Measurements from ENCODE around the gene LHPP.
A peak's percentile ranks its signal among the peaks of the same experiment; 100 is the strongest.

LHPP gene

DNA sequence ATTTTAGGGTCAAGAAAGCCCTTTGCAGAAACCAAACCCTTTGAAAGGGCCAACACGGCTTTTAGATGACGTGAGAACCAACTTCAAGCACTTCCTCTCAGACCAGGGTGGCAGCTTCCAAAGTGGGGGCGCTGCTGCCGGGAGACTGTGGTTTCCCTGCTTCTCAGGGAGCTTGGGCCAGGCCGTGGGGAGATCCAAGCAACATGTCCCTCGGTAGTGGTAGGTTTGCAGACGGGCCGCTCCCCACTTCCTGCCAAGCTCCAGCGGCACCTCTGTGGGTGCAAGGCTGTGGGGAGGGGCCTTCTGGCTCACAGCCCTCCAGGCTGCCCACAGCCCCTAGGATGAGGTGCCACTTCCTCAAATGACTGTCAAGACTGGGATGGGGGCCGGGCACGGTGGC, 150.1 kb downstream of the LHPP start:
- peak; percentile 29 to 40 for ATAC-seq

DNA sequence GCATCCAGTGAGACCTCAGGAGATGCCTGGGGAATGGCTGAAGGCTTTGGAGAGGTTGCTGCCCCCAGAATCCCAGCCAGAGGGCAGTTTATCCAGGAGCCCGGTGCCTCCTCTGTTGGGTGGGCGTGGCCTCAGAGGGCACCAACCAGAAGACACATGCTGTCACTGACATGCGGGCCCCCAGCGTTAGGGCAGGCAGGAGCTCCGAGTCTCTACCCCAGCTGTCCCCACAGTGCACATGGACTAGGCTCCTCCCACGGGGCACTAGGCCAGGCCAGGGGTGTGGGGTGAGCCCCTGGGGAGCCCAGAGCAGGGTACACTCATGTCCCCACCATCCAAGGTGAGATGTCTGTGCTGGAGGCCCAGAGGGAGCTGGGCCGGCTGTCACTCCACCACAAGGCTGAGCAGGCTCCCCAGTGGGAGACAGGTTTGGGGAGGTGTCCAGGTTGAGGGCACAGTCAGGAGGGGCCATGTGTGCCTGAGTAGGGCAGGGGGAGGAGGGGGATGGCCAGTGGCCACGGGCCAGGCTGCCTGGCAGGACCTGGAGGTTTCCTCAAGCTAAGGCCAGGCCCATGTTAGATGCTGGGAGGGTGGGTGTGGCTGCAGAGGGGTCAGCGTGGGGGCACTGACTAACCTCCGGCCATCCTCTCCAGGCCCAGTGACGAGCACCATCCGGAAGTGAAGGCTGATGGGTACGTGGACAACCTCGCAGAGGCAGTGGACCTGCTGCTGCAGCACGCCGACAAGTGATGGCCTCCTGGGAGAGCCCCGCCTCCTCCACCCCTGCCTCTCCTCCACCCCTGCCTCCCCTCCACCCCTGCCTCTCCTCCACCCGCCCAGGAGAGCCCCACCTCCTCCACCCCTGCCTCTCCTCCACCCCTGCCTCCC, 151.2 kb downstream of the LHPP start:
- peak; percentile 16 to 34 for ATAC-seq

DNA sequence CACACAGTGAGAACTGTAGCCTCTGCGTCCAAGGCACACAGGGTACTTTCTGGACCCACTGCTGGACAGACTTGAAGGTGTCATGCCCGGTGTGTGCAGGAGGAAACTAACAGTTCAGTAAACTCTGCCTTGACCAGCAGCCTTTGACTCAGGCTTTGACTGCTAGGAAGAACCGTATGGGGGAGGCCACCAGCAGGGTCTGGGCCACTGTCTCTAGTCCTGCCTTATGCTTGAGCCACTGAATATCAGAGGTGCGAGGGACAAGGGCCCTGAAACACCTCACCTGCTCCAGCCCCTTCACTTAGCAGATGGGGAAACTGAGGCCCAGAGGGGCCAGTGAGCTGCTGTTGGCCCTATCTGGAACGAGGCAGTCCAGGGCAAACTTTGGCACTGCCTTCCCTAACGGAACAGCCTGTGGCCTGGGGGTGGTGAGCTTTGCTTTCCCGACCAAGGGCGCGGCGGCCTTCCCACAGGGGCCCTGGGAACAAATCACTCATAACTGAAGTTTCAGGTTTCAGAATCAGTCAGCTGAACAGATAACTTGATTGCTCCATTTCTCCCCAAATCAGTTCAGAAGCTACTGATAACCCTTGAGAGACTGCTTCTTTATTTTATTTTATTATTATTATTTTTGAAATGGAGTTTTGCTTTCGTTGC, 152.5 kb downstream of the LHPP start:
- ATAC-seq, result peak; percentile 53 to 61

DNA sequence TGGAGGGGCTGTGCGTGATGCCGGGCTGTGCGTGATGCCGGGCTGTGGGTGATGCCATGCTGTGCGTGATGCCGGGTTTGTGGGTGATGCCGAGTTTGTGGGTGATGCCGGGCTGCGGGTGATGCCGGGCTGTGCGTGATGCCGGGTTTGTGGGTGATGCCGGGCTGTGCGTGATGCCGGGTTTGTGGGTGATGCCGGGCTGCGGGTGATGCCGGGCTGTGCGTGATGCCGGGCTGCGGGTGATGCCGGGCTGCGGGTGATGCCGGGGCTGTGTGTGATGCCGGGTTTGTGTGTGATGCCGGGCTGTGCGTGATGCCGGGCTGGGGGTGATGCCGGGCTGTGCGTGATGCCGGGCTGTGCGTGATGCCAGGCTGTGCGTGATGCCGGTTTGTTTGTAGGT, 153.6 kb downstream of the LHPP start:
- ATAC-seq, result no peak

DNA sequence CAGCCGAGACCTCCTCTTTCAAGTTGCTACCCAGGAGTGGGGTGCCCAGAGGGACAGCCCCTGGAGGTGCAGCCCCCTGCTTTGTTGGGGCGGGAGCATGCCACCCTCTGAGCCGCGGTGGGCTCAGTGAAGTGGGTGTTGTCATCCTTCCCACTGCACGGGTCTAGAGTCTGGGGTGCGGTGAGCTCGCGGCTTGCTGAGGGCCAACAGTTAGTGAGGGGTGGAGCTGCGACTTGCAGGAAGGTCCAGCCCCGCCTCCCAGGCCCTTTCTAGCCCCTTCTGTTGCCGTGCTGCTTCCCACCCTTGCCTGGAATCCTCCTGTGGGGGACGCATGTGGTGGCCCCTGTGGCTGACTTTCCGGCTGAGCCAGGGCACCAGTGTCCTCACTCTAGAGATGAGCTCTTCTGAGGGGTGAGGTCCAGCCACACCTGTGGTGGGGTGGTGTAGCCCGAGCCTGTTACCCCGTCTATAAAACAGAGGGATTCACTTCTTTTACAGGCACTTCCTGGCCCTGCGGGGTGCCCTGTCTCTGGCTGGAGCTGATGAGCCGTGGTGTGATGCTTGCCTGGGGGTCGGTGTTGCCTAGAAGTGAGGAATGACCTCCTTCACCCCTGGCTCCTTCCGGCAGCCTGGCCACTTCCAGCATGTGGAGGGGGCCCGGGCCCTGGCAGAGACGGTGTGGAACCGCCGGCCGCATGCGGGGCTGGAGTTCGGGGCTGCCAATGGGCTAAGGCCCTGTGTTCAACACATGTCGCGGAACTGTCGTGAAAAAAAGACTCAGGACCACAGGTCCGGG, 154.6 kb downstream of the LHPP start:
- no peak for ATAC-seq

DNA sequence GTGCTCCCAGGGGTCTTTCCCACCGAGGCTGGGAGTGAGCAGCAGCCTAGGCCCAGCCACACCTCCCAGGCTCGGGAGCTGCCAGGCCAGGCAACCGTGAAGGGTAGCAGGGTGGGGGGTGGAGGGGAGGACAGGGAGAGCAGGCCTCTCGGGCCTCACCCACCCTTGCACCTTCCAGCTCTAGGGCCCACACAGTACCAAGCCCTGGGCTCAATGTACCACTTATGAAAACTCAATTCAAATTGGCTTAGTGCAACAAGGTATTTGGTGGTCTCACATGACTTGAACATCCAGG, 155.2 kb downstream of the LHPP start:
- ATAC-seq, result no peak

DNA sequence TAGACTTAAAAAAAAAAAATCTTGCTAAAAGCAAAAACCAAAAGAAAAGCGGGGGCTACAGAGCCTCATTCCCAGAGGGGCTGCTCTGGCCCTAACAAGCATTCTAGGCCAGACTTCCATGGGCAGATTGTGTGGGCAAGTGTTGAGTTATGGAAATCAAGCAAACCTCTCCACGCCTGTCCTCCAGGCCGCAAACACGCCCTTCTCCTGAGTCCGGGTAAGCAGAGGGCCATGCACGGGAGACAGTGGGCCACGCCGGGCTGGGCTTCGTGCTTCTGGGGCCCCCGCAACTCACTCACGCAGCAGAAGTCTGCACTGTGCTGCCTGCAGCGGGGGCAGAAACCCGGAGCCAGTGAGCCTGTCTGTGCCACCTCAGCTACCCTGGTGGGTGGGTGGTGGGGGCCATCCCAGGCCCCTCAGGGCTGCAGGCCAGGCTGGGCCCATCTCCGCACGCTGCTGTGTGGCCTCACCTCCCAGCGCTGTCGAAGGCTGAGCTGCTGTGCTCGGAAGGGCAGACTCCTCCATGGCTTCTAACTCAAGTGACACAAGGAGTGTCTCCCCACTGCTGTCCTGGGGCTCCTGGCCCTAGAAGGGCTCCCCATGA, 156.9 kb downstream of the LHPP start:
- no peak for ATAC-seq

DNA sequence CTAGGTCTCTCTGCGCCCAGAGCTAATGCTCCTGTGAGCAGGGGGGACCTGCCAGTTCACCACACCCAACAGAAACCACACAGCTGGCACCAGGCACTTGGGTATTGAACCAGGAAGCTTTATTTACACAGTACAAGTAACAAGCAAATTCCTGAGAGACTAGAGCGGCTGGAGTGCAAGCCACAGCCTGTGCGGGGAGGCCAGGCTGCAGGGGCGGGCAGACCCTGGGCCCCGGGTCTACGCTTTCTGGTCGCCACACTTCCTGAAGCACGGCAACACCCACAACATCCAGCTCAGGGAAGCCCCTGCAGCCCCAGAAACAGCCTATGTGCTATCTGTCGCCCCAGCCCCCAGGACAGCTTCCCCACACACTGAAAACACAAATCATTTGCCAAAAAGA, 157.6 kb downstream of the LHPP start:
- peak in 1 of 2 donors; percentile 16 for ATAC-seq

DNA sequence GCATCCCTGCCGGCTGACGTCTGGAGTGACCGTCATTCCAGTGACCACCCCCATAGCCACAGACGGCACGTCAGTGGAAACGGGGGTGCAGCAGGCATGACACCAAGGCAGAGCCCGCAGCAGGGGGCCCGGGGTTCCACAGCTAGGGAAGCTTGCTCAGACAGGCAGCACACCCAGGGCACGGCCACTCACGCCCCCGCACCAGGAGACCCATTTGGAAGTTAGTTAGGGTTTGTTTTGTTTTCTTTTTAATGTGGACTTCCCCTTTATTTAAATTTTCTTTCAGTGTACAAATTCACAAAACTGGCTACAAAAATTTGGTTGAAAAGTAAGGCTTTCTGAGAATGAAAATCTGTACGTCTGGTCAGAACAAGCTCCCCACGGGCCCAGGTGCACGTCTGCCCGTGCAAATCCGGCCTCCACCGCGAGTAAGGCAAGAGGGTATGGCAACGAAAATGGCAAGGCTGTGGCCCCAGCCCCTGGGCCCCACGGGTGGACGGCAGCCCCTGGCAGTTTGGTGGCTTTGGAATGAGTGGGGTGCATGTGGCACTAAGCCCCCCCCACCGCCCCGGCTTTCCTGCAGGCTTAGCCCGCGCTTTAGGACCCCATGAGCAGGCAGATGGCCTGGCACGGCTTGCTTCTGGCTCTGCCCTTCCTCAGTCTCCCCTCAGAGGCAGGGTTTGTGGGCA, 158.3 kb downstream of the LHPP start:
- no peak for ATAC-seq

DNA sequence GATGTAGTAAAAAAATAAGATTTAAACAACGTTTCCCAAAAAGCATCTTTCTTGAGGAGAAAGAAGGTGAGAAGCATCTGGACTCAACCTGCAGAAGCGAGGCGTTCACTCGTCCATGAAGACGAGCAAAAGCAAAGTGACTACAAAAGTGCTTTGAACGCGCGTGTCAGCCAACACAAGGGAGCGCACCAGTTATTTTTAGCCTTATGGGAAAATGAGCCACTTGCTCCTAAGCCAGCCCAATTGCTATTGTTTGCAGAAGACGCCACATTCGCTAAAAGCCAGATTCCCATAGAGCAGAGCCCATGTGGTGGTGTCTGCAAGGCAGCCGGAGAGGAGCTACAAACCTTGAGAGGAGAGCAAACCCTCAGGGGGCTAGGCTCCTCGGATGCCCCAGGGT, 160.0 kb downstream of the LHPP start:
- no peak for ATAC-seq

DNA sequence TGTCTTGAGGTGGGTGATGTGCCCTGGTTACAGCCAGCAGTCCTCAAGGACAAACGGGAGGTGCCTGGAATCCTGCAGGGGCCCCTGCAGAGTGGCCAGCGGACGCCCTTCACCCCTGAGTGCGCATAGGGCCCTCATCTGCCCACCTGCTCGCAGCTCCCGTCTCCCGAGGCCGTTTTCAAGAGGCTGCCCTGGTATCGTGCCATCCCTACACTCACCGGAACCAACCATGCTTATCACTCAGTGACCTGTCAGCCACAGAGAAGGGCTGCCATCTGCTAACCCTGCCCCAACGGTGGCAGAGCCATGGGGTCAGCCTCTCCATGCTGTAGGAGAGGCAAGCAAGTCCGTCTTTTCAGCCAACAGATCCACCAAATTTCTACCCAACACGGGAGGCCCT, 160.5 kb downstream of the LHPP start:
- ATAC-seq, result no peak

DNA sequence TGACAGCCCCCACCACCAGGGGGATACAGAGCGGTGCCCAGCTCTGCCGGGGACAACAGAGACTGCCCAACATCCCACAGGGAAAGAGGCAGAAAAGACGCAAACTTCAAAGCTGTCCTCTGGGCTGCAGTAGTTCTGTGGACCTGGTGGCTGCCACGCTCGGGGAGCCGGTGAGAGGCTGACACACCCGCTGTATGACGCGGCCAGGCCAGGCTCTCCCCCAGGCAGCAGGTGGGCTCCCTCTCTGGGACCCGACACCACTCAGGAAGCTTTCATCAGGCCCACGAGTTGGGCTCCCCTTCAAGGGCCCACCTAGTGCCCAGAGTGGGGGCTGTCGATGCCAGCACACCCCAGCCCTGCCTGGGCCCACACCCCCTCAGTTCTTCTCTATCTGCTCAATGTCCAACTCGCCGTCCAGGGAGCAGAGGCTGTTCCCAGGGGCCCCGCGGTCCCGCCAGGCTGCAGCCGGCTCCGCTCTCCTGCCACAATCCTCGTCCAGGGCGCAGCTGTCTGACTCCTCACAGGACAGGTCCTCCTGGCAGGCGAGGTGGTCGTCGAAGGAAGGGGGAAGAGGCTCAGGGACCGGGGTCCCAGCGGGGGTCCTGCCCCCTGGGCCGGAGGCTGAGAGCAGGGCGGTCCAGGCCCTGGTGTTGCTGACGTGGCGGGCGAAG, 161.4 kb downstream of the LHPP start:
- ATAC-seq, result no peak

DNA sequence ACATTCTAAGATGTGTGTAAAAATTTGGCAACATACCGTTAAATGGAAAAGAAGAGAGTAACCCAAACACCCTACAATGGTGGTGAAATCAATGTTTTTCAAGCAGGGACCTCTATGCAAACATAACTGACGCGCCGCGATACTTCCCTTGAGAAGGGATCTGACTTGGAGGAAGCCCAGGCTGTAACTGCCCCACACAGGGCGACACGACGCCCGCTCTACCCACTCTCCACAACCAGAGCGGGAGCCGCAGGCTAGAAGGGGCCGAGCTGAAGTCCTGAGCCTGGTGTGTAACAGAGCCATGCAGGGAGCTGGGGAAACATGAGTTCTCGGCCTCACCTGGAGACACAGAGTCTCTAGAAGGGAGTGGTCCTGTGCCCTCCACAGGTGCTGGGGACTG, 162.4 kb downstream of the LHPP start:
- ATAC-seq, result no peak

DNA sequence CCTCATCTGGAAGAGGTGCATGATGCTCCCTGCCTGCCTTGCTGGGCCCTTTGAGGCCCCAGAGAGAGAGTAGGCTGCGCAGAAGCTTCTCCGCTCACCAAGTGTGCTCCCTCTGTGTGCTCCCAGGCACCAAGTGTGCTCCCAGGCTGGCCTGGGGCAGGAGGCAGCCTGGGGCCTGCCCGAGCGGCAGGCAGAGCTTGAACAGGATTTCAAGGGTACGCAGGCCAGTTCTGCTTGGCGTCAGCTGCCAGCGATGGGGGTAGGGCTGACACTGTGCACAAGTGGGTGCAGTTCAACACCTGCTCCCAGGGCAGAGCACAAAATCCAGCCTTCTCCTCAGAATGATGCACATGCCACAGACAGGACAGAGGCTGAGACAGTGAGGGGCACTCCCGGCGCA, 162.8 kb downstream of the LHPP start:
- ATAC-seq, result no peak

DNA sequence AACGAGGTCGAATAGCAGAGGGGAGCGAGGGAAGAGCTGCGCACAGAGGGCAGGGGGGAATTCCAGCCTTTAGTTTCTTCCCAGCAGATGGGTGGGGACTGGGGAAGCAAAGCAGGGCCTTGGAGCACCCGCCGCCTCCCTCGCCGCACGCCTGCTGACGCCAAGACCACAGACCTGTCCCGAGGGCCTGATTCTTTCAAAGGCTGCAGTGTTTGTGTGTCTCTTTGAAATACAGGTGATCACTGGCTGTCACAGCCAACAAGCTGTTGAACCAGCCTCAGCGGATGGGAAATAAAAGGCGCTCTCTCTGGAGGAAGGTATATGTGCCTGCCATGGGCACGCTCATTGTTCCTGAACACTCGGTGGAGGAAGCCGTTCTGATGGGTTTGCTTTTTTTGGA, 163.3 kb downstream of the LHPP start:
- ATAC-seq, result no peak

DNA sequence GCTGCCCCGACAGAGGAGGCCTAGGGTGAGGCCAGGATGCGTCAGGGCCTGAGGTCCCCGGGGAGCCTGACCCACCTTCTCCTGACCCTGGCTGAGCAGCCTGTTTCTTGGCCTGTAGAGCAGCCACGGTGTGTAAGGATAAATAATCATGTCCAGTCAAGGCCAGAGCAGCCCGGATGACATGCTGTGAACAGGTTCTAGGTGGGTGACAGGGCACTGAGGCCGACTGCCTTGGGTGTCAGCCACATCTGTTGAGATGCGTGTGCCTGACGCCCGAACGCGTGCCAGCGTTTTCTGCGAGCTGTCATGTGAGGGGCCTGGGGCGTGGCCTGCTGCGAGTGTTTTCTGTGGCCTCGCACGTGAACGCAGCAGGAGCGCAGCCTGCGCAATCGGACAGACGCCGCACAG, 164.2 kb downstream of the LHPP start:
- no peak for ATAC-seq

DNA sequence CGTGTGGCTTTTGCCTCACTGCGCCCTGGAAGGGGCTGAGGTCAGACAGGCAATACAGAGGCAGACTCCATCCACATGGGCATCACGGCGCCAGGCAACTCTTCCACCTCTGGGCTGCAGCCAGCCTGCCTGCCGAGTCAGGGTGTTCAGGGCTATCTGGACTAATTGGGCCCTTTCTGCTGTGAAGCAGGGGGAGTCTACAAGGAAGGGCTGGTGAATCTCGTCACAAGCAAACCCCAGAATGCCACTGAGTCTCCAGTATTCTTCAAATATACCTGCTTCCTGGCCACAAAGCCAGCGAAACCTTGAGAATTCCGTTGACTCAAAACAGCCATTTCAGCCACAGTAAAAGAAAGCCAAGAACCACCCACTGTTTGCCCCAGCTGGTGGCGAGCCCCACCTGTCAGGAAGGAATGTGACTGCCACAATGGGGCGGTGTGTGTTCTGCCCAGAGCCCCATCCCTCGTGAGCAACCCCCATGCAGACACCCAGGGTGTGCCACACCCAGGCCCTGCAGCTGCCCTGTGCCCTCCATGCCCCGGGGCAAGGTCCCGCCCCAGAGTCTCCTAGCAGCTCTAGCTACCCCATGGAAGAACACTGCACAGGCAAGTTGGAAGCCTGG, 165.2 kb downstream of the LHPP start:
- ATAC-seq, result peak; percentile 73 to 77

DNA sequence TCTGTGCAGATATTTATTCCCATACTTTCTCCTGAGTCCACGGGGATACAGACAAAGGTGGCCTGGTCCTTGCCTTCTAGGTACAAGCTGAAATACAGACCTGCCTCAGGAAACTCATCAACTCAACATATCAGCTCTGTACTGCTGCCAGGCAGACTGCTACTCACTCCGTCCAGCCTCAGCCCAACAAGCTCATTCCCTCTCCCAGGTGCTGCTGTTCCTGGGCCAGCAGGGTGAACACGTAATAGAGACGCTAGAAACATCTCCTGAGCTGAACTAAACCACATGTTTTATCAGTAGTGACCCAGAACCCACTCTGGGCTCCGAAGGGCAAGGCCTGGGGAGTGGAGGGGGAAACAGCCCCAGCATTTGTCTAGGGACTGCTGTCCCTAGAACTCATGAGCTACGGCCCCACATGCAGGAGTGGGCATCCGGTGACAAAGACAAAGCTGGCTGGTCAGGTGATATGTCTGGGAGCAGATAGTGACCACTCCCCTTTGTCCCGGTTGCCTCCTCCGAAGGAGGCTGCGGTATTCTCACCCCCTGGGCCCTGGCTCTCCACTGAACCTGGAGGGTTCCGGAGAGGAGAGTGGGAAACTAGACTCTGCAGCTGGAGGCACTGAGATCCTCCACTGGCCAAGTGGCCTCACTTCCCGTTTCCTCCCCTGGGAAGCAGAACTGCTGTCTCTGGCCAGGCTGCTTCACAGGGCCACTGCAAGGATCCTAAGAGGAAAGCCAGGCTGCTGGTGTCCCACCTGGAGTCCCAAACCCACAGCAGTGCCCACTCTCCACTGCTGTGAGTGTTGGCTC, 166.4 kb downstream of the LHPP start:
- ATAC-seq, result no peak

DNA sequence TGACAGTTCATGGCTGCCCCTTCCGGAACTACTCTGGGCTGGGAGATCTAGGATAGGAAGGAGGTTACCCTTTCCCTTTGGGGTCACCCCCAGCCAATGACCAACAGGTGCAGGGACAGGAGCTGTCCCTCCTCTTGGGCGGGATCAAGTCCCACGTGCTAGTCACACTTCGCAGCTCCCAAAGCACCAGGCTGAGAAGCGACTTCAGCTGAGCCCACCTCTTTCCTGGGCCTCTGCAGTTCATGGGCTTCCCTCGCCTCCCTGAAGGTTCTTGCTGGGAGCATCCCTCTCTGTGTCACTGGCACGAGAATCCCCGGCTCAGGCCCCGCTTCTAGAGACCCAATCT, 167.0 kb downstream of the LHPP start:
- no peak for ATAC-seq

DNA sequence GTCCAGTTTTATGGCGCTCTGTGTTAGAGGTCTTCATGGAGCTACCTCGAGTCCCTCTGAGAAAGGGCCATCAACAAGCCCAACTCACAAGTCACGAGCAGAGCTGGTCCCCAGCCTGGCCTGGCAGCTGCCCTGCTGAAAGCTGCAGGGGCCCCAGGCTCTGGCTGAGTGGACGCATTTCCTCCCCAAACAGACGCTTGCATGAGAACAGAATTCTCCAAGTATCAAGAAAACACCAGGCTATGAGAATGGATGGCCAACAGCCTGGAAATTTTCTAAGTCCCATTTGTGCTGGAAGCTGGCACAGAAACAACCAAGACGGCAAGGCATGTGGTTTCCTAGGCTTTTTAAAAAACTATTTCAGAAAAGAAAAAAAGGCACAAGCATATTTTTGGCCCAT, 167.8 kb downstream of the LHPP start:
- ATAC-seq, result no peak

DNA sequence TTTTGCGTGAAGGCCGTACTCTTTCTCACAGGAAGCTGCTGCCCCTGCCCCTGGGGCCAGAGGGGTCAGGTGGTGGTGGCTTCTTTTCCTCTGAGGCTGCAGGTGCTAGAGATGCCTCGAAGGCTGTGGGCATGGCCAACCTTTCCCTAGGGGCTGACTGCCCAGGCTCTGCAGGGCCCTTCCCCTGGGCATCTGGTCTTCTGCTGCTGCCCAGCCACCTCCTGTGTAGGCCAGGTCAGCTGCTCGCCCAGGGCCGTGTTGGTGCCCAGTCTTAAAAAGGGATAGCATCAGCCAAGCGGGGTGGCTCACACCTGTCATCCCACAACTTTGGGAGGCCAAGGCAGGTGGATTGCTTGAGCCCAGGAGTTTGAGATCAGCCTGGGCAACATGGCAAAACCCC, 168.2 kb downstream of the LHPP start:
- ATAC-seq, result no peak

All from activated CD4-positive, CD25-positive, alpha-beta regulatory T cell treated with anti-CD3 and anti-CD28 coated beads, Interleukin-2, amount 50 U/mL, for 24 hours (primary cell).